Measurements from ENCODE around the gene CUEDC2. TPM values are rescaled to one million over a fixed set of nuclear protein-coding genes. Genes with fewer than 3 reads are reported as not detected.

The CUEDC2 gene
- 29.7 and 31.5 TPM in 2 replicates for total RNA-seq

GRCh38 chr10:102432162-102432950 is at the start of gene CUEDC2:
Gene CUEDC2 (minus strand): TSS chr10:102432574. CDS start chr10:102425188, 7,386 bp downstream.
- no peak for TF ChIP-seq CTCF (IDR thresholded peaks at IDR 0.05; ENCODE audit: insufficient read depth, low read length, severe bottlenecking)
- DNase-seq (ENCODE audit: low read depth), result peak; percentile 86
- H3K27me3 ChIP-seq (ENCODE audit: control insufficient read depth, insufficient read depth, low read length), result no peaks in the 10 kb centered on the region
- no peak for FAIRE-seq
- H3K36me3 ChIP-seq (ENCODE audit: control insufficient read depth, insufficient read depth, low read length), result no peaks in the 10 kb centered on the region
- peak within 1 kb of the TSS; percentile 67 for H3K4me3 ChIP-seq (ENCODE audit: low read depth, low read length)

- Histone ChIP-seq H3K27me3 (ENCODE audit: control insufficient read depth, insufficient read depth, low read length) (no peaks in the 10 kb centered on the region), H3K36me3 (ENCODE audit: control insufficient read depth, insufficient read depth, low read length) (peaks cover 31% of the 10 kb centered on the region), H3K4me3 (ENCODE audit: low read depth, low read length) (no peak overlapping the region)
- DNase-seq (ENCODE audit: low read depth), result no peak
- TF ChIP-seq CTCF (IDR thresholded peaks at IDR 0.05; ENCODE audit: insufficient read depth, low read length, severe bottlenecking), result no peak
- FAIRE-seq, result peak; percentile 36
These were observed 48.0 kb upstream of the CUEDC2 start for GRCh38 chr10:102480396-102480795.

- DNase-seq (ENCODE audit: low read depth), result no peak
- TF ChIP-seq CTCF (IDR thresholded peaks at IDR 0.05; ENCODE audit: insufficient read depth, low read length, severe bottlenecking), result no peak
- no peak for FAIRE-seq
- H3K4me3 ChIP-seq (ENCODE audit: low read depth, low read length), result no peak overlapping the region
- no peaks in the 10 kb centered on the region for H3K27me3 ChIP-seq (ENCODE audit: control insufficient read depth, insufficient read depth, low read length)
- H3K36me3 ChIP-seq (ENCODE audit: control insufficient read depth, insufficient read depth, low read length), result peaks cover 25% of the 10 kb centered on the region
These were observed 47.3 kb upstream of the CUEDC2 start for GRCh38 chr10:102479651-102480050.

- no peak for TF ChIP-seq CTCF (IDR thresholded peaks at IDR 0.05; ENCODE audit: insufficient read depth, low read length, severe bottlenecking)
- peaks cover 9% of the 10 kb centered on the region for H3K36me3 ChIP-seq (ENCODE audit: control insufficient read depth, insufficient read depth, low read length)
- FAIRE-seq (no peak), DNase-seq (ENCODE audit: low read depth) (no peak)
- H3K4me3 ChIP-seq (ENCODE audit: low read depth, low read length), result no peak overlapping the region
- H3K27me3 ChIP-seq (ENCODE audit: control insufficient read depth, insufficient read depth, low read length), result no peaks in the 10 kb centered on the region
These were observed 44.2 kb upstream of the CUEDC2 start for GRCh38 chr10:102476466-102477141.

GRCh38 chr10:102475451-102476040 is 43.2 kb upstream of the CUEDC2 start:
- DNase-seq (ENCODE audit: low read depth) (no peak), FAIRE-seq (peak; percentile 76)
- peaks cover 5% of the 10 kb centered on the region for H3K36me3 ChIP-seq (ENCODE audit: control insufficient read depth, insufficient read depth, low read length)
- TF ChIP-seq CTCF (IDR thresholded peaks at IDR 0.05; ENCODE audit: insufficient read depth, low read length, severe bottlenecking), result no peak
- no peaks in the 10 kb centered on the region for H3K27me3 ChIP-seq (ENCODE audit: control insufficient read depth, insufficient read depth, low read length)
- H3K4me3 ChIP-seq (ENCODE audit: low read depth, low read length), result no peak overlapping the region

Measured in bronchial epithelial cell (primary cell).